ENCODE measurements around the gene GEMIN5. TPM values are rescaled to one million over a fixed set of nuclear protein-coding genes. Genes with fewer than 3 reads are reported as not detected.
A peak's percentile ranks its signal among the peaks of the same experiment; 100 is the strongest.

The GEMIN5 gene
- total and polyA plus RNA-seq, 2 of the 13 experiments (the other 11 are each of a cell fraction or from before 2014, with no cell fraction given), result 6.6 to 28.6 TPM

DNA sequence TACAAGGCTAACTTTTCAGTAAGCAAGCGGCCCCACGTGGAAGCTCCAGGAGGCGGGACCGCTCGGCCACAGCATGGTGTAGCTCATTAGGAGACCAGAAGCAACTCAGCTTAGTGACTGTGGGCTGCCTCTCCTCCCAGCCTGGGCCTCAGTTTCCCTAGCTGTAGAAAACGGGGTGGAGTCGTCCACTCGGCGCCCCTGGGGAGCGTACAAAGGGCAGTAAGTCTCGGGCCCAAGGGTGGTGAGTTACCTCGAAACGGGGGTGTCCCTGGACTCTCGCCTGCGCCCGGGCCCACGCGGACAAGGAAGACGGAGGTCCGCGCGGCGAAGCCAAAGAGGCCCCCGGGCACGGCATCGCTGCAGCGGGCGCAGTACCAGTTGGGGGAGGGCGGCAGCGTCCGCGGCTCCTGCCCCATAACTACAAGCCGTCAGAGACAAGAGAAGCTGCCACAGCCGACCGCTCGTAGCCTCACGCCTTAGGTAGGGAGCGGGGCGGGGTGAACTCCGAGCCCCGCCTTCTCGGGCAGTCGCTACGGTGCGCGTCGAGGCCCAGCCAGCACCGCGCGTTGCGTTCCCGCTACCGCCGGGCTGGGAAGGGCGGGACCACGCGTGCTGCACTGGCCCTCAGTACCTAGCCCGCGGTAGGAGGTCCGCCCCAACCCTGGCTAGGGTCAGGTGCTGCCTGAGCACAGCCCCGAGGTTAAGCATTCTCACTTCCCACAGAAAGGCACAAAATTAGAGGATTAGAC, at the start of gene GEMIN5 (continued):
- TF ChIP-seq, protein P1, sequence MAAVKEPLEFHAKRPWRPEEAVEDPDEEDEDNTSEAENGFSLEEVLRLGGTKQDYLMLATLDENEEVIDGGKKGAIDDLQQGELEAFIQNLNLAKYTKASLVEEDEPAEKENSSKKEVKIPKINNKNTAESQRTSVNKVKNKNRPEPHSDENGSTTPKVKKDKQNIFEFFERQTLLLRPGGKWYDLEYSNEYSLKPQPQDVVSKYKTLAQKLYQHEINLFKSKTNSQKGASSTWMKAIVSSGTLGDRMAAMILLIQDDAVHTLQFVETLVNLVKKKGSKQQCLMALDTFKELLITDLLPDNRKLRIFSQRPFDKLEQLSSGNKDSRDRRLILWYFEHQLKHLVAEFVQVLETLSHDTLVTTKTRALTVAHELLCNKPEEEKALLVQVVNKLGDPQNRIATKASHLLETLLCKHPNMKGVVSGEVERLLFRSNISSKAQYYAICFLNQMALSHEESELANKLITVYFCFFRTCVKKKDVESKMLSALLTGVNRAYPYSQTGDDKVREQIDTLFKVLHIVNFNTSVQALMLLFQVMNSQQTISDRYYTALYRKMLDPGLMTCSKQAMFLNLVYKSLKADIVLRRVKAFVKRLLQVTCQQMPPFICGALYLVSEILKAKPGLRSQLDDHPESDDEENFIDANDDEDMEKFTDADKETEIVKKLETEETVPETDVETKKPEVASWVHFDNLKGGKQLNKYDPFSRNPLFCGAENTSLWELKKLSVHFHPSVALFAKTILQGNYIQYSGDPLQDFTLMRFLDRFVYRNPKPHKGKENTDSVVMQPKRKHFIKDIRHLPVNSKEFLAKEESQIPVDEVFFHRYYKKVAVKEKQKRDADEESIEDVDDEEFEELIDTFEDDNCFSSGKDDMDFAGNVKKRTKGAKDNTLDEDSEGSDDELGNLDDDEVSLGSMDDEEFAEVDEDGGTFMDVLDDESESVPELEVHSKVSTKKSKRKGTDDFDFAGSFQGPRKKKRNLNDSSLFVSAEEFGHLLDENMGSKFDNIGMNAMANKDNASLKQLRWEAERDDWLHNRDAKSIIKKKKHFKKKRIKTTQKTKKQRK (IDR thresholded peaks at IDR 0.05; ENCODE audit: low read length), result no peak
- TF ChIP-seq HNRNPLL (IDR thresholded peaks at IDR 0.05; ENCODE audit: low read depth, low read length, poor library complexity, severe bottlenecking) (peak; percentile 76), HNF4G (IDR thresholded peaks at IDR 0.05; ENCODE audit: borderline replicate concordance, low read depth, low read length) (no peak), HNF4G (CRISPR knock-in tag; IDR thresholded peaks at IDR 0.05; ENCODE audit: borderline replicate concordance, low read depth) (peak; percentile 35; the same call in 1 of the 2 replicates), GATA4 (IDR thresholded peaks at IDR 0.05; ENCODE audit: borderline replicate concordance, low read depth) (no peak), NR2F6 (IDR thresholded peaks at IDR 0.05) (no peak), NR2F6 (CRISPR knock-in tag; IDR thresholded peaks at IDR 0.05) (peak; percentile 28; the same call in 1 of the 2 replicates), MAZ (IDR thresholded peaks at IDR 0.05; ENCODE audit: borderline replicate concordance, low read depth, low read length) (no peak), MAZ (CRISPR knock-in tag; IDR thresholded peaks at IDR 0.05; ENCODE audit: low read depth) (peak; percentile 90), ZNF598 (CRISPR knock-in tag; IDR thresholded peaks at IDR 0.05; ENCODE audit: borderline replicate concordance) (peak; percentile 52; the same call in 1 of the 2 replicates), ZNF563 (CRISPR knock-in tag; IDR thresholded peaks at IDR 0.05) (peak; percentile 92; the same call in 1 of the 2 replicates), ZNF292 (CRISPR knock-in tag; IDR thresholded peaks at IDR 0.05; ENCODE audit: borderline replicate concordance, low read depth) (no peak; the same call in none of the 2 replicates), NAIF1 (CRISPR knock-in tag; IDR thresholded peaks at IDR 0.05; ENCODE audit: borderline replicate concordance) (no peak), CHD2 (IDR thresholded peaks at IDR 0.05; ENCODE audit: low read depth, low read length) (no peak), MBD4 (IDR thresholded peaks at IDR 0.05; ENCODE audit: borderline replicate concordance, low read length) (no peak), RAD51 (IDR thresholded peaks at IDR 0.05; ENCODE audit: borderline replicate concordance) (no peak), ZNF484 (CRISPR knock-in tag; IDR thresholded peaks at IDR 0.05; ENCODE audit: borderline replicate concordance, low read depth) (0 out of 2 replicates have a peak, but pooled peaks have one; percentile 79), ZNF879 (CRISPR knock-in tag; IDR thresholded peaks at IDR 0.05) (0 out of 2 replicates have a peak, but pooled peaks have one; percentile 48), WIZ (CRISPR knock-in tag; IDR thresholded peaks at IDR 0.05) (no peak), NBN (conservative IDR thresholded peaks at IDR 0.05) (no peak), BORCS8-MEF2B (CRISPR knock-in tag; IDR thresholded peaks at IDR 0.05) (peak; percentile 58)
- TF ChIP-seq, protein P2, sequence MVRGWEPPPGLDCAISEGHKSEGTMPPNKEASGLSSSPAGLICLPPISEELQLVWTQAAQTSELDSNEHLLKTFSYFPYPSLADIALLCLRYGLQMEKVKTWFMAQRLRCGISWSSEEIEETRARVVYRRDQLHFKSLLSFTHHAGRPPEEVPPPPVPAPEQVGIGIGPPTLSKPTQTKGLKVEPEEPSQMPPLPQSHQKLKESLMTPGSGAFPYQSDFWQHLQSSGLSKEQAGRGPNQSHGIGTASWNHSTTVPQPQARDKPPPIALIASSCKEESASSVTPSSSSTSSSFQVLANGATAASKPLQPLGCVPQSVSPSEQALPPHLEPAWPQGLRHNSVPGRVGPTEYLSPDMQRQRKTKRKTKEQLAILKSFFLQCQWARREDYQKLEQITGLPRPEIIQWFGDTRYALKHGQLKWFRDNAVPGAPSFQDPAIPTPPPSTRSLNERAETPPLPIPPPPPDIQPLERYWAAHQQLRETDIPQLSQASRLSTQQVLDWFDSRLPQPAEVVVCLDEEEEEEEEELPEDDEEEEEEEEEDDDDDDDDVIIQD (CRISPR knock-in tag; IDR thresholded peaks at IDR 0.05; ENCODE audit: low read depth), result peak; percentile 40; the same call in 1 of the 2 replicates
- TF ChIP-seq, protein P3, sequence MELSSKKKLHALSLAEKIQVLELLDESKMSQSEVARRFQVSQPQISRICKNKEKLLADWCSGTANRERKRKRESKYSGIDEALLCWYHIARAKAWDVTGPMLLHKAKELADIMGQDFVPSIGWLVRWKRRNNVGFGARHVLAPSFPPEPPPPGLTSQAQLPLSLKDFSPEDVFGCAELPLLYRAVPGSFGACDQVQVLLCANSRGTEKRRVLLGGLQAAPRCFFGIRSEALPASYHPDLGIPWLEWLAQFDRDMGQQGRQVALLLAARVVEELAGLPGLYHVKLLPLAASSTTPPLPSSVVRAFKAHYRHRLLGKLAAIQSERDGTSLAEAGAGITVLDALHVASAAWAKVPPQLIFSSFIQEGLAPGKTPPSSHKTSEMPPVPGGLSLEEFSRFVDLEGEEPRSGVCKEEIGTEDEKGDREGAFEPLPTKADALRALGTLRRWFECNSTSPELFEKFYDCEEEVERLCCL (CRISPR knock-in tag; IDR thresholded peaks at IDR 0.05; ENCODE audit: borderline replicate concordance), result peak; percentile 52; the same call in 1 of the 2 replicates
- TF ChIP-seq, protein P4, sequence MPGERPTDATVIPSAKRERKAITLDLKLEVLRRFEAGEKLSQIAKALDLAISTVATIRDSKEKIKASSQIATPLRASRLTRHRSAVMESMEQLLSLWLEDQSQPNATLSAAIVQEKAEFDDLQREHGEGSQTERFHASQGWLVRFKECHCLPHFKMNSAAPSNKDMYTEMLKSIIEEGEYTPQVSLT (CRISPR knock-in tag; IDR thresholded peaks at IDR 0.05; ENCODE audit: borderline replicate concordance, low read depth), result no peak

Measured in HepG2 (cell line).